GM19351 (cell line): ENCODE measurements around the gene NCK1.

Experiments
- ATAC-seq: cut with Tn5 transposase; IDR thresholded peaks from one replicate; pipeline ENCODE4 v1.9.1; 2021; ENCODE audit warnings: mild to moderate bottlenecking, moderate library complexity; ENCODE audit not compliant: unreplicated experiment

NCK1 gene

GRCh38 chr3:136861890-136862616 lies at the start of gene NCK1:
Gene NCK1 (plus strand): TSS chr3:136862208. CDS start chr3:136928002, 65,794 bp downstream.
- peak; percentile 94 for ATAC-seq

- ATAC-seq: no peak
Observed at GRCh38 chr3:136817448-136817847, 44.6 kb upstream of the NCK1 start.

GRCh38 chr3:136818191-136818768 lies 43.7 kb upstream of the NCK1 start:
- ATAC-seq: peak; percentile 81

GRCh38 chr3:136818769-136819391 lies 43.1 kb upstream of the NCK1 start, which contains the start of gene SLC35G2:
Gene SLC35G2 (plus strand): TSS chr3:136819126. CDS start chr3:136854461, 35,335 bp downstream.
- peak; percentile 49 for ATAC-seq

GRCh38 chr3:136819392-136819730 lies 42.6 kb upstream of the NCK1 start:
- ATAC-seq: peak; percentile 24

GRCh38 chr3:136819731-136820679 lies 42.0 kb upstream of the NCK1 start:
- no peak for ATAC-seq

GRCh38 chr3:136831461-136831860 lies 30.5 kb upstream of the NCK1 start:
- no peak for ATAC-seq

GRCh38 chr3:136835089-136835812 lies 26.8 kb upstream of the NCK1 start:
- ATAC-seq: no peak

GRCh38 chr3:136835813-136836510 lies 26.0 kb upstream of the NCK1 start:
- no peak for ATAC-seq

- ATAC-seq: no peak
Observed at GRCh38 chr3:136836511-136837156, 25.4 kb upstream of the NCK1 start.

GRCh38 chr3:136838641-136839555 lies 23.1 kb upstream of the NCK1 start:
- no peak for ATAC-seq

- no peak for ATAC-seq
Observed at GRCh38 chr3:136839556-136839931, 22.5 kb upstream of the NCK1 start.

GRCh38 chr3:136840252-136840651 lies 21.8 kb upstream of the NCK1 start:
- no peak for ATAC-seq

GRCh38 chr3:136842294-136842693 lies 19.7 kb upstream of the NCK1 start:
- no peak for ATAC-seq

GRCh38 chr3:136844724-136845123 lies 17.3 kb upstream of the NCK1 start:
- ATAC-seq: no peak

- no peak for ATAC-seq
Observed at GRCh38 chr3:136852180-136852579, 9.8 kb upstream of the NCK1 start.

GRCh38 chr3:136856665-136857064 lies 5.3 kb upstream of the NCK1 start:
- no peak for ATAC-seq

GRCh38 chr3:136858381-136858780 lies 3.6 kb upstream of the NCK1 start:
- ATAC-seq: no peak
